H1 (cell line): ENCODE data around the gene LTBP1. TPM values are rescaled to one million over a fixed set of nuclear protein-coding genes. Genes with fewer than 3 reads are reported as not detected.

ENCODE experiments used
- CTCF ChIA-PET: fragments of 300-600 bp; sonication (Branson Sonifier 250); formaldehyde crosslinking; loops from one replicate; lab custom pipeline; 2021; ENCODE audit not compliant: partially characterized antibody; lab: Charles Lee
- POLR2A ChIA-PET: fragments of 300-600 bp; sonication (Branson Sonifier 250); formaldehyde crosslinking; loops from one replicate; lab custom pipeline; 2021; ENCODE audit warnings: inconsistent platforms; ENCODE audit not compliant: partially characterized antibody; lab: Charles Lee
- DNase-seq, 2 experiments: peaks; one replicate each; pipeline versions ENCODE4 v3.0.0 to v3.0.0-alpha.2; 2010 to 2022; ENCODE audit warnings: low spot score in 2 of 2, low read depth in 1 of 2, mixed read lengths in 1 of 2
- FAIRE-seq: peaks from 2 replicates; lab custom pipeline; 2011; peaks lifted over from hg19 to GRCh38; lab: Jason Lieb, UNC
- H2AFZ ChIP-seq: 2 replicates; pipeline ENCODE4 v1.8.1; 2012; ENCODE audit warnings: low read length, inconsistent platforms
- H2AK5ac ChIP-seq: 2 replicates; pipeline ENCODE4 v1.6.1; 2013; ENCODE audit warnings: low read depth, low read length
- H2BK120ac ChIP-seq: replicated peaks from 2 replicates; pipeline ENCODE3; 2013; ENCODE audit warnings: low read depth, low read length, inconsistent platforms
- H2BK12ac ChIP-seq: 2 replicates; pipeline ENCODE4 v1.6.1; 2013; ENCODE audit warnings: low read depth, low read length
- H2BK15ac ChIP-seq: 2 replicates; pipeline ENCODE4 v1.6.1; 2013; ENCODE audit warnings: low read length
- H2BK20ac ChIP-seq: 2 replicates; pipeline ENCODE4 v1.6.1; 2013; ENCODE audit warnings: low read length
- H2BK5ac ChIP-seq: 2 replicates; pipeline ENCODE4 v1.6.1; 2013; ENCODE audit warnings: low read depth, low read length
- H3K14ac ChIP-seq: 2 replicates; pipeline ENCODE4 v1.6.1; 2013; ENCODE audit warnings: inconsistent platforms; ENCODE audit not compliant: insufficient read length
- H3K18ac ChIP-seq: 2 replicates; pipeline ENCODE4 v1.6.1; 2013; ENCODE audit warnings: low read length; ENCODE audit errors: extremely low read depth
- H3K23ac ChIP-seq: 2 replicates; pipeline ENCODE4 v1.6.1; 2013; ENCODE audit warnings: inconsistent platforms; ENCODE audit not compliant: insufficient read length
- H3K23me2 ChIP-seq: 2 replicates; pipeline ENCODE4 v1.6.1; 2013; ENCODE audit warnings: low read depth, low read length
- H3K27ac ChIP-seq: 2 replicates; pipeline ENCODE4 v1.6.1; 2011; ENCODE audit warnings: low read depth, low read length, inconsistent platforms
- H3K27me3 ChIP-seq, 4 experiments: replicated peaks in 1 of 4; 1 replicate in 1 of 4; 2 replicates in 3 of 4; pipeline versions ENCODE4 v1.6.1 to v1.8.1; 2011 to 2013; ENCODE audit warnings: low read length in 3 of 4, mild to moderate bottlenecking in 3 of 4, inconsistent platforms in 2 of 4, mixed read lengths in 2 of 4, moderate library complexity in 1 of 4; ENCODE audit not compliant: control insufficient read depth in 3 of 4, insufficient read depth in 3 of 4; ENCODE audit errors: extremely low read depth in 1 of 4
- H3K36me3 ChIP-seq, 4 experiments: 2 replicates each; pipeline versions ENCODE4 v1.6.1 to v1.8.1; 2011 to 2013; ENCODE audit warnings: mild to moderate bottlenecking in 4 of 4, low read length in 3 of 4, moderate library complexity in 2 of 4, control low read depth in 1 of 4, inconsistent platforms in 1 of 4; ENCODE audit not compliant: insufficient read depth in 4 of 4, control insufficient read depth in 2 of 4
- H3K4ac ChIP-seq: replicated peaks from 2 replicates; pipeline ENCODE3; 2013; ENCODE audit warnings: low read length, low read depth, mixed read lengths, inconsistent platforms; ENCODE audit not compliant: insufficient read length
- H3K4me1 ChIP-seq, 4 experiments: replicated peaks in 1 of 4; 1 replicate in 1 of 4; 2 replicates in 3 of 4; pipeline versions ENCODE4 v1.6.1 to v1.8.1; 2011 to 2013; ENCODE audit warnings: low read length in 3 of 4, inconsistent platforms in 2 of 4, mixed read lengths in 1 of 4; ENCODE audit not compliant: insufficient read depth in 4 of 4, control insufficient read depth in 3 of 4
- H3K4me2 ChIP-seq, 2 experiments: 2 replicates each; pipeline versions ENCODE4 v1.6.1 to v1.8.1; 2011 to 2013; ENCODE audit warnings: low read depth in 2 of 2, low read length in 2 of 2, control low read depth in 1 of 2, inconsistent platforms in 1 of 2, mild to moderate bottlenecking in 1 of 2; ENCODE audit not compliant: insufficient read depth in 1 of 2
- H3K4me3 ChIP-seq, 4 experiments: fragments of 200-600, 300-600 bp in 1 of 4; sonication (generic), shearing (Covaris generic), sonication (Bioruptor Twin) in 1 of 4; 2 replicates each; pipeline versions ENCODE4 v1.5.1 to v1.8.1; 2011 to 2016; ENCODE audit warnings: low read length in 4 of 4, low read depth in 3 of 4, control low read depth in 2 of 4, inconsistent platforms in 2 of 4, mild to moderate bottlenecking in 2 of 4, mixed read lengths in 1 of 4, moderate library complexity in 1 of 4; ENCODE audit not compliant: insufficient read depth in 2 of 4; ENCODE audit errors: extremely low read depth in 1 of 4
- H3K56ac ChIP-seq: replicated peaks from 2 replicates; pipeline ENCODE3; 2013; ENCODE audit warnings: low read depth, mild to moderate bottlenecking, mixed read lengths, low read length, inconsistent platforms; ENCODE audit not compliant: insufficient read length
- H3K79me1 ChIP-seq: 2 replicates; pipeline ENCODE4 v1.6.1; 2013; ENCODE audit warnings: low read depth, low read length, control low read depth
- H3K79me2 ChIP-seq, 2 experiments: 2 replicates each; pipeline versions ENCODE4 v1.6.1 to v1.8.1; 2012 to 2013; ENCODE audit warnings: low read length in 2 of 2, mild to moderate bottlenecking in 2 of 2, inconsistent platforms in 1 of 2; ENCODE audit not compliant: insufficient read depth in 2 of 2, control insufficient read depth in 1 of 2
- H3K9ac ChIP-seq, 4 experiments: replicated peaks in 1 of 4; 1 replicate in 1 of 4; 2 replicates in 3 of 4; pipeline versions ENCODE4 v1.6.1 to v1.8.1; 2011 to 2013; ENCODE audit warnings: low read depth in 3 of 4, low read length in 3 of 4, control low read depth in 2 of 4, mild to moderate bottlenecking in 2 of 4, moderate library complexity in 2 of 4, inconsistent platforms in 1 of 4; ENCODE audit errors: extremely low read depth in 1 of 4
- H3K9me3 ChIP-seq, 2 experiments: 2 replicates each; pipeline versions ENCODE4 v1.6.1 to v1.8.1; 2012 to 2013; ENCODE audit warnings: mild to moderate bottlenecking in 2 of 2, moderate library complexity in 2 of 2, control low read depth in 1 of 2, inconsistent platforms in 1 of 2, low read depth in 1 of 2, low read length in 1 of 2, mixed read lengths in 1 of 2; ENCODE audit not compliant: insufficient read depth in 2 of 2
- H4K20me1 ChIP-seq, 2 experiments: replicated peaks in 1 of 2; 2 replicates each; pipeline versions ENCODE3 to v1.8.1; 2011 to 2013; ENCODE audit warnings: inconsistent platforms in 2 of 2, low read length in 2 of 2, mild to moderate bottlenecking in 1 of 2; ENCODE audit not compliant: insufficient read depth in 2 of 2, control insufficient read depth in 1 of 2
- H4K5ac ChIP-seq: 2 replicates; pipeline ENCODE4 v1.6.1; 2013; ENCODE audit warnings: low read length, low read depth, mixed read lengths, inconsistent platforms; ENCODE audit not compliant: insufficient read length
- H4K8ac ChIP-seq: 2 replicates; pipeline ENCODE4 v1.8.0; 2013; ENCODE audit warnings: mild to moderate bottlenecking, moderate library complexity, low read length, inconsistent platforms; ENCODE audit not compliant: insufficient read depth; ENCODE audit errors: extremely low read depth
- H4K91ac ChIP-seq: replicated peaks from 2 replicates; pipeline ENCODE3; 2013; ENCODE audit warnings: low read length, mixed read lengths, inconsistent platforms; ENCODE audit not compliant: insufficient read length
- E2F6 ChIP-seq: IDR thresholded peaks from 2 replicates; pipeline ENCODE4 v1.6.1; 2012; ENCODE audit warnings: inconsistent platforms
- NANOG ChIP-seq: IDR thresholded peaks from 2 replicates; pipeline ENCODE4 v1.6.1; 2011; ENCODE audit warnings: low read length, low read depth, mild to moderate bottlenecking, inconsistent platforms; ENCODE audit not compliant: insufficient read depth, poor library complexity, severe bottlenecking
- WGBS, 2 experiments: shearing (Covaris generic) in 1 of 2; methylation state at CpG; one replicate each; pipeline versions ENCODE4 v1.1.6 to v1.1.7; 2013 to 2015; ENCODE audit warnings: low lambda C conversion rate in 2 of 2, mixed read lengths in 2 of 2, inconsistent platforms in 1 of 2, low coverage in 1 of 2, missing lambda C conversion rate in 1 of 2; ENCODE audit not compliant: insufficient replicate concordance in 2 of 2, insufficient coverage in 1 of 2, insufficient read length in 1 of 2; ENCODE audit errors: extremely low coverage in 1 of 2, missing lambda C conversion rate in 1 of 2; 5-methylcytosine and 5-hydroxymethylcytosine counted together
- polyA plus RNA-seq, 7 experiments: library from polyadenylated mRNA; depleted of rRNA in 3 of 7; stranded (reverse) in 5 of 7; unstranded in 2 of 7; fragments of >200 nt in 5 of 7; fragments of 200-250 nt in 2 of 7; gene quantifications; 1 replicate in 5 of 7; 2 replicates in 1 of 7; 4 replicates in 1 of 7; pipeline versions ENCODE4 v1.2.1 to v1.2.3, GENCODE V29; 2011 to 2013; ENCODE audit warnings: missing spikeins in 2 of 7, mixed read lengths in 2 of 7
- total RNA-seq: library from RNA; stranded (reverse); fragmentation: NEBNext Ultra II Directional; extraction: Animal tissue kit (Norgen Biotek cat#: 25700); gene quantifications from 2 replicates; pipeline ENCODE4 v1.2.1, GENCODE V29; 2021

LTBP1 gene
- total and polyA plus RNA-seq, 2 of the 8 experiments (the other 6 are each of a cell fraction or from before 2014, with no cell fraction given): 15.4 to 24.7 TPM

GRCh38 chr2:33072614-33073013, 125.9 kb downstream of the LTBP1 start:
- H3K79me2 ChIP-seq: no peaks in the 10 kb centered on the region
- no peak overlapping the region for H3K4ac ChIP-seq
- H2BK20ac ChIP-seq: no peak overlapping the region
- H3K9ac ChIP-seq: no peak overlapping the region
- ChIA-PET POLR2A (no interaction called here), CTCF (interaction anchor here (1.1 kb wide), 1 partner anchor 47 kb away, joined by 3 read pairs; no protein-coding TSS in a partner anchor)
- H4K8ac ChIP-seq: no peak overlapping the region
- no peak overlapping the region for H2BK120ac ChIP-seq
- no peaks in the 10 kb centered on the region for H3K9me3 ChIP-seq
- no peak overlapping the region for H2AK5ac ChIP-seq
- no peak overlapping the region for H3K23ac ChIP-seq
- no peak for FAIRE-seq
- no peak overlapping the region for H3K14ac ChIP-seq
- no peaks in the 10 kb centered on the region for H3K27me3 ChIP-seq
- no peak for DNase-seq
- H4K20me1 ChIP-seq: no peaks in the 10 kb centered on the region
- no peak overlapping the region; the same call in 1 of the 2 replicates for H3K18ac ChIP-seq
- H3K23me2 ChIP-seq: no peaks in the 10 kb centered on the region
- no peak overlapping the region for H3K56ac ChIP-seq
- no peak overlapping the region for H2BK15ac ChIP-seq
- no peak overlapping the region for H2BK5ac ChIP-seq
- H3K36me3 ChIP-seq: no peaks in the 10 kb centered on the region
- H3K27ac ChIP-seq: no peak overlapping the region
- H4K5ac ChIP-seq: no peak overlapping the region
- no peak overlapping the region for H4K91ac ChIP-seq
- 71% methylated on average over 6 of the region's 6 CpGs; no CpG with 5 or more reads in 1 of the 2 experiments for WGBS, 2 experiments
- H3K4me1 ChIP-seq: no peaks in the 10 kb centered on the region
- no peaks in the 10 kb centered on the region for H3K79me1 ChIP-seq
- no peak overlapping the region for H2AFZ ChIP-seq
- H3K4me3 ChIP-seq: no peak overlapping the region
- no peak overlapping the region for H2BK12ac ChIP-seq
- no peak overlapping the region for H3K4me2 ChIP-seq
- TF ChIP-seq NANOG (no peak), E2F6 (no peak)
